HG02981 (cell line): ENCODE data around the gene OXNAD1.

Source experiments
- ATAC-seq: cut with Tn5 transposase; IDR thresholded peaks from one replicate; pipeline ENCODE4 v1.9.1; 2021; ENCODE audit warnings: mild to moderate bottlenecking, moderate library complexity; ENCODE audit not compliant: unreplicated experiment

The OXNAD1 gene

GRCh38 chr3:16247282-16248061 lies 17.5 kb upstream of the OXNAD1 start:
- peak; percentile 66 for ATAC-seq

GRCh38 chr3:16248556-16248955 lies 16.5 kb upstream of the OXNAD1 start:
- no peak for ATAC-seq

- ATAC-seq, result no peak
Observed at GRCh38 chr3:16249336-16249735, 15.7 kb upstream of the OXNAD1 start.

GRCh38 chr3:16249886-16250285 lies 15.1 kb upstream of the OXNAD1 start:
- ATAC-seq, result no peak

GRCh38 chr3:16251316-16252085 lies 13.5 kb upstream of the OXNAD1 start:
- ATAC-seq, result no peak

- peak; percentile 27 for ATAC-seq
Observed at GRCh38 chr3:16252243-16252978, 12.6 kb upstream of the OXNAD1 start.

GRCh38 chr3:16252988-16253387 lies 12.0 kb upstream of the OXNAD1 start:
- no peak for ATAC-seq

- ATAC-seq, result no peak
Observed at GRCh38 chr3:16253601-16254000, 11.4 kb upstream of the OXNAD1 start.

GRCh38 chr3:16254916-16255315 lies 10.1 kb upstream of the OXNAD1 start:
- ATAC-seq, result no peak

- no peak for ATAC-seq
Observed at GRCh38 chr3:16255326-16255725, 9.7 kb upstream of the OXNAD1 start.

GRCh38 chr3:16255726-16256125 lies 9.3 kb upstream of the OXNAD1 start:
- no peak for ATAC-seq

- no peak for ATAC-seq
Observed at GRCh38 chr3:16257309-16257708, 7.7 kb upstream of the OXNAD1 start.

- ATAC-seq, result no peak
Observed at GRCh38 chr3:16258177-16258576, 6.8 kb upstream of the OXNAD1 start.

GRCh38 chr3:16258866-16259265 lies 6.1 kb upstream of the OXNAD1 start:
- no peak for ATAC-seq

GRCh38 chr3:16260046-16260445 lies 5.0 kb upstream of the OXNAD1 start:
- no peak for ATAC-seq

- ATAC-seq, result no peak
Observed at GRCh38 chr3:16262174-16262573, 2.8 kb upstream of the OXNAD1 start.

- no peak for ATAC-seq
Observed at GRCh38 chr3:16264174-16264707, 771 bp upstream of the OXNAD1 start.

- no peak for ATAC-seq
Observed at GRCh38 chr3:16265455-16265786, 409 bp downstream of the OXNAD1 start.

GRCh38 chr3:16266714-16267113 lies 1.7 kb downstream of the OXNAD1 start:
- no peak for ATAC-seq

- no peak for ATAC-seq
Observed at GRCh38 chr3:16270855-16271254, 5.8 kb downstream of the OXNAD1 start.

- ATAC-seq, result no peak
Observed at GRCh38 chr3:16272588-16272987, 7.6 kb downstream of the OXNAD1 start.
